T-helper 1 cell treated with Interleukin-12 subunit alpha and Interleukin-12 subunit beta and Interleukin-4 antibody, amounts not matched to agents 30 μg/mL and 1 μg/mL, for 36 hours (primary cell): ENCODE data around the gene ZHX3.

ENCODE experiments used
- H3K27ac Mint-ChIP-seq: one replicate; pipeline ENCODE4 v1.8.0; 2021; ENCODE audit warnings: mild to moderate bottlenecking, mixed read lengths
- H3K27me3 Mint-ChIP-seq: one replicate; pipeline ENCODE4 v1.8.0; 2021; ENCODE audit warnings: low read depth, mixed read lengths
- H3K36me3 Mint-ChIP-seq: one replicate; pipeline ENCODE4 v1.8.0; 2021; ENCODE audit warnings: low read depth, mixed read lengths
- H3K4me1 Mint-ChIP-seq: one replicate; pipeline ENCODE4 v1.8.0; 2021; ENCODE audit warnings: low read depth, mixed read lengths
- H3K4me3 Mint-ChIP-seq: one replicate; pipeline ENCODE4 v1.8.0; 2021; ENCODE audit warnings: mild to moderate bottlenecking, moderate library complexity, mixed read lengths
- H3K9me3 Mint-ChIP-seq: one replicate; pipeline ENCODE4 v1.8.0; 2021; ENCODE audit warnings: mixed read lengths

Gene ZHX3

GRCh38 chr20:41173161-41173721, 144.3 kb downstream of the ZHX3 start:
- H3K27me3 Mint-ChIP-seq: no peaks in the 10 kb centered on the region
- no peak overlapping the region for H3K27ac Mint-ChIP-seq
- no peaks in the 10 kb centered on the region for H3K9me3 Mint-ChIP-seq
- peaks cover 71% of the 10 kb centered on the region for H3K36me3 Mint-ChIP-seq
- H3K4me1 Mint-ChIP-seq: peaks cover 15% of the 10 kb centered on the region
- no peak overlapping the region for H3K4me3 Mint-ChIP-seq

- peaks cover 15% of the 10 kb centered on the region for H3K4me1 Mint-ChIP-seq
- H3K9me3 Mint-ChIP-seq: no peaks in the 10 kb centered on the region
- no peaks in the 10 kb centered on the region for H3K27me3 Mint-ChIP-seq
- no peak overlapping the region for H3K27ac Mint-ChIP-seq
- H3K36me3 Mint-ChIP-seq: peaks cover 72% of the 10 kb centered on the region
- no peak overlapping the region for H3K4me3 Mint-ChIP-seq
These were observed 145.0 kb downstream of the ZHX3 start for GRCh38 chr20:41172296-41173140.

GRCh38 chr20:41171736-41172295, 145.7 kb downstream of the ZHX3 start:
- no peaks in the 10 kb centered on the region for H3K9me3 Mint-ChIP-seq
- H3K4me1 Mint-ChIP-seq: peaks cover 22% of the 10 kb centered on the region
- no peaks in the 10 kb centered on the region for H3K27me3 Mint-ChIP-seq
- H3K36me3 Mint-ChIP-seq: peaks cover 79% of the 10 kb centered on the region
- no peak overlapping the region for H3K4me3 Mint-ChIP-seq
- H3K27ac Mint-ChIP-seq: peak overlapping the region; percentile 38

GRCh38 chr20:41170386-41171105, 147.0 kb downstream of the ZHX3 start:
- Mint-ChIP-seq H3K4me1 (peaks cover 27% of the 10 kb centered on the region), H3K27ac (peak overlapping the region; percentile 17), H3K36me3 (peaks cover 79% of the 10 kb centered on the region), H3K4me3 (no peak overlapping the region), H3K9me3 (no peaks in the 10 kb centered on the region), H3K27me3 (no peaks in the 10 kb centered on the region)

- H3K27ac Mint-ChIP-seq: no peak overlapping the region
- peaks cover 26% of the 10 kb centered on the region for H3K4me1 Mint-ChIP-seq
- peaks cover 82% of the 10 kb centered on the region for H3K36me3 Mint-ChIP-seq
- H3K4me3 Mint-ChIP-seq: no peak overlapping the region
- H3K27me3 Mint-ChIP-seq: no peaks in the 10 kb centered on the region
- no peaks in the 10 kb centered on the region for H3K9me3 Mint-ChIP-seq
These were observed 147.7 kb downstream of the ZHX3 start for GRCh38 chr20:41169791-41170351.

GRCh38 chr20:41169162-41169690, 148.3 kb downstream of the ZHX3 start:
- Mint-ChIP-seq H3K4me3 (no peak overlapping the region), H3K9me3 (no peaks in the 10 kb centered on the region), H3K27ac (no peak overlapping the region), H3K36me3 (peaks cover 82% of the 10 kb centered on the region), H3K4me1 (peaks cover 25% of the 10 kb centered on the region), H3K27me3 (no peaks in the 10 kb centered on the region)

- H3K4me3 Mint-ChIP-seq: no peak overlapping the region
- no peaks in the 10 kb centered on the region for H3K9me3 Mint-ChIP-seq
- peaks cover 26% of the 10 kb centered on the region for H3K4me1 Mint-ChIP-seq
- H3K27ac Mint-ChIP-seq: no peak overlapping the region
- H3K27me3 Mint-ChIP-seq: no peaks in the 10 kb centered on the region
- peaks cover 83% of the 10 kb centered on the region for H3K36me3 Mint-ChIP-seq
These were observed 149.0 kb downstream of the ZHX3 start for GRCh38 chr20:41168281-41169161.

- peaks cover 24% of the 10 kb centered on the region for H3K4me1 Mint-ChIP-seq
- H3K36me3 Mint-ChIP-seq: peaks cover 78% of the 10 kb centered on the region
- no peaks in the 10 kb centered on the region for H3K27me3 Mint-ChIP-seq
- H3K4me3 Mint-ChIP-seq: no peak overlapping the region
- H3K27ac Mint-ChIP-seq: peak overlapping the region; percentile 68
- no peaks in the 10 kb centered on the region for H3K9me3 Mint-ChIP-seq
These were observed 149.9 kb downstream of the ZHX3 start for GRCh38 chr20:41167481-41168253.

- peaks cover 78% of the 10 kb centered on the region for H3K36me3 Mint-ChIP-seq
- no peaks in the 10 kb centered on the region for H3K27me3 Mint-ChIP-seq
- no peak overlapping the region for H3K4me3 Mint-ChIP-seq
- H3K9me3 Mint-ChIP-seq: no peaks in the 10 kb centered on the region
- H3K27ac Mint-ChIP-seq: peak overlapping the region; percentile 68
- peaks cover 25% of the 10 kb centered on the region for H3K4me1 Mint-ChIP-seq
These were observed 150.4 kb downstream of the ZHX3 start for GRCh38 chr20:41167118-41167470.

- Mint-ChIP-seq H3K27me3 (no peaks in the 10 kb centered on the region), H3K27ac (peak overlapping the region; percentile 68), H3K4me3 (no peak overlapping the region), H3K4me1 (peaks cover 25% of the 10 kb centered on the region), H3K9me3 (no peaks in the 10 kb centered on the region), H3K36me3 (peaks cover 77% of the 10 kb centered on the region)
These were observed 151.1 kb downstream of the ZHX3 start for GRCh38 chr20:41166201-41167117.

- Mint-ChIP-seq H3K9me3 (no peaks in the 10 kb centered on the region), H3K36me3 (peaks cover 76% of the 10 kb centered on the region), H3K27ac (peak overlapping the region; percentile 13), H3K4me1 (peaks cover 35% of the 10 kb centered on the region), H3K4me3 (no peak overlapping the region), H3K27me3 (no peaks in the 10 kb centered on the region)
These were observed 152.3 kb downstream of the ZHX3 start for GRCh38 chr20:41165001-41165882.
